GM23338 (cell line): Measurements from ENCODE around the gene CNTNAP2. TPM values are rescaled to one million over a fixed set of nuclear protein-coding genes. Genes with fewer than 3 reads are reported as not detected.

Experiments used
- ATAC-seq: fragments of 200-7000 bp; cut with Tn5 transposase; 3 replicates; pipeline ENCODE4 v1.9.1; 2020
- DNase-seq: peaks from one replicate; pipeline ENCODE4 v3.0.0-alpha.2; 2015; ENCODE audit warnings: low spot score
- H2AFZ ChIP-seq: fragments of 200-600 bp; sonication (generic); 2 replicates; pipeline ENCODE4 v1.8.0; 2016; ENCODE audit warnings: antibody characterized with exemption, mild to moderate bottlenecking, moderate library complexity
- H3F3A ChIP-seq: fragments of 200-600 bp; sonication (generic); replicated peaks from 2 replicates; pipeline ENCODE4 v1.8.0; 2017; ENCODE audit warnings: antibody characterized with exemption, mixed run types, low read depth
- H3K27ac ChIP-seq: fragments of 200-600 bp; sonication (generic); 2 replicates; pipeline ENCODE4 v1.6.1; 2016; ENCODE audit warnings: low read depth
- H3K27me3 ChIP-seq: fragments of 200-600 bp; sonication (generic); 2 replicates; pipeline ENCODE4 v1.8.0; 2016; ENCODE audit warnings: mild to moderate bottlenecking, mixed run types, moderate library complexity; ENCODE audit not compliant: insufficient read depth
- H3K36me3 ChIP-seq: fragments of 200-600 bp; sonication (generic); 2 replicates; pipeline ENCODE4 v1.8.0; 2016; ENCODE audit warnings: mild to moderate bottlenecking; ENCODE audit not compliant: insufficient read depth
- H3K4me1 ChIP-seq: fragments of 200-600 bp; sonication (generic); 2 replicates; pipeline ENCODE4 v1.8.0; 2016; ENCODE audit warnings: mild to moderate bottlenecking, moderate library complexity; ENCODE audit not compliant: insufficient read depth
- H3K4me2 ChIP-seq: fragments of 200-600 bp; sonication (generic); 2 replicates; pipeline ENCODE4 v1.7.1; 2017; ENCODE audit warnings: mixed run types
- H3K4me3 ChIP-seq: fragments of 200-600 bp; sonication (generic); 2 replicates; pipeline ENCODE4 v1.6.1; 2016; ENCODE audit warnings: mixed run types
- H3K79me2 ChIP-seq: fragments of 200-600 bp; sonication (generic); replicated peaks from 2 replicates; pipeline ENCODE4 v1.8.0; 2017; ENCODE audit warnings: mild to moderate bottlenecking; ENCODE audit not compliant: insufficient read depth
- H3K9me2 ChIP-seq: fragments of 200-600 bp; sonication (generic); 2 replicates; pipeline ENCODE4 v1.8.0; 2017; ENCODE audit not compliant: insufficient read depth
- H4K20me1 ChIP-seq: fragments of 200-600 bp; sonication (generic); replicated peaks from 2 replicates; pipeline ENCODE4 v1.8.0; 2017; ENCODE audit warnings: mild to moderate bottlenecking; ENCODE audit not compliant: insufficient read depth
- H3K27ac Mint-ChIP-seq: 2 replicates; pipeline ENCODE4 v1.8.0; 2020; ENCODE audit warnings: inconsistent platforms, mild to moderate bottlenecking, moderate library complexity, mixed read lengths
- H3K27me3 Mint-ChIP-seq: 3 replicates; pipeline ENCODE4 v1.8.0; 2022; ENCODE audit warnings: low read depth, mild to moderate bottlenecking, moderate library complexity, mixed read lengths, inconsistent platforms; ENCODE audit not compliant: insufficient read depth, poor library complexity
- H3K36me3 Mint-ChIP-seq: 3 replicates; pipeline ENCODE4 v1.8.0; 2021; ENCODE audit warnings: low read depth, mild to moderate bottlenecking, inconsistent platforms, moderate library complexity, mixed read lengths
- H3K4me1 Mint-ChIP-seq: 3 replicates; pipeline ENCODE4 v1.8.0; 2020; ENCODE audit warnings: mild to moderate bottlenecking, inconsistent platforms, mixed read lengths
- H3K4me3 Mint-ChIP-seq: 3 replicates; pipeline ENCODE4 v1.8.0; 2021; ENCODE audit warnings: moderate library complexity, mild to moderate bottlenecking, inconsistent platforms, mixed read lengths
- H3K9me3 Mint-ChIP-seq: 3 replicates; pipeline ENCODE4 v1.8.0; 2020; ENCODE audit warnings: moderate library complexity, mild to moderate bottlenecking, inconsistent platforms, mixed read lengths
- CREB1 ChIP-seq: fragments of 250-450 bp; sonication (Bioruptor Pico); IDR thresholded peaks from 2 replicates; pipeline ENCODE4 v1.5.0; 2020; ENCODE audit warnings: low read depth, mild to moderate bottlenecking, moderate library complexity
- ETS1 ChIP-seq: IDR thresholded peaks from 2 replicates; pipeline ENCODE4 v1.6.1; 2016; ENCODE audit warnings: antibody characterized with exemption
- EZH2 ChIP-seq: fragments of 200-600 bp; sonication (generic); IDR thresholded peaks from one replicate; pipeline ENCODE4 v1.8.0; 2017; ENCODE audit warnings: antibody characterized with exemption, mild to moderate bottlenecking, low read depth; ENCODE audit not compliant: unreplicated experiment
- EZH2phosphoT487 ChIP-seq: fragments of 200-600 bp; sonication (generic); IDR thresholded peaks from one replicate; pipeline ENCODE4 v1.8.1; 2018; ENCODE audit warnings: antibody characterized with exemption; ENCODE audit not compliant: unreplicated experiment
- NANOG ChIP-seq: IDR thresholded peaks from 2 replicates; pipeline ENCODE4 v1.6.1; 2016; ENCODE audit warnings: antibody characterized with exemption, borderline replicate concordance
- POLR2AphosphoS5 ChIP-seq: IDR thresholded peaks from 2 replicates; pipeline ENCODE4 v1.6.1; 2016; ENCODE audit warnings: antibody characterized with exemption, low read depth
- STAT1 ChIP-seq: IDR thresholded peaks from one replicate; pipeline ENCODE4 v1.6.1; 2016; ENCODE audit warnings: antibody characterized with exemption; ENCODE audit not compliant: unreplicated experiment
- ZNF114 ChIP-seq: fragments of 250-450 bp; sonication (Bioruptor Pico); IDR thresholded peaks from 2 replicates; pipeline ENCODE4 v1.5.0; 2020; ENCODE audit warnings: mild to moderate bottlenecking, moderate library complexity
- ZNF331 ChIP-seq: fragments of 250-450 bp; sonication (Bioruptor Pico); IDR thresholded peaks from 2 replicates; pipeline ENCODE4 v1.5.0; 2020; ENCODE audit warnings: low read depth, mild to moderate bottlenecking, moderate library complexity
- polyA plus RNA-seq: library from polyadenylated mRNA; unstranded; fragments of >200 nt; fragmentation: Nextera tagmentation; extraction: Ambion mirVana; gene quantifications from 2 replicates; pipeline ENCODE4 v1.2.1, GENCODE V29; 2016
- total RNA-seq: library from RNA; depleted of rRNA; stranded (reverse); fragments of >200 nt; shearing (Covaris generic); gene quantifications from 2 replicates; pipeline ENCODE4 v1.2.3, GENCODE V29; 2014
- TF ChIP-seq, protein P1 (sequence below): IDR thresholded peaks from one replicate; pipeline ENCODE4 v1.6.1; 2018; ENCODE audit warnings: antibody characterized with exemption; ENCODE audit not compliant: unreplicated experiment
- TF ChIP-seq, protein P2 (sequence below): fragments of 250-450 bp; sonication (Bioruptor Pico); IDR thresholded peaks from 2 replicates; pipeline ENCODE4 v1.5.0; 2020; ENCODE audit warnings: mild to moderate bottlenecking, moderate library complexity

CNTNAP2 gene
- total and polyA plus RNA-seq, 2 experiments from 2014 or later = 38.2 to 61.3 TPM

GRCh38 chr7:147089051-147089461 is 972.5 kb downstream of the CNTNAP2 start:
- no peak for ATAC-seq
- H3K36me3 Mint-ChIP-seq = no peaks in the 10 kb centered on the region
- Histone ChIP-seq H4K20me1 (no peaks in the 10 kb centered on the region), H3K9me2 (no peaks in the 10 kb centered on the region), H3K27ac (no peak overlapping the region), H3K27me3 (no peaks in the 10 kb centered on the region), H3K4me3 (no peak overlapping the region), H3K36me3 (no peaks in the 10 kb centered on the region), H3K4me1 (no peaks in the 10 kb centered on the region), H3K4me2 (no peak overlapping the region), H2AFZ (no peak overlapping the region), H3F3A (no peaks in the 10 kb centered on the region), H3K79me2 (no peaks in the 10 kb centered on the region)
- H3K27me3 Mint-ChIP-seq = peaks cover 5% of the 10 kb centered on the region
- no peak overlapping the region for H3K27ac Mint-ChIP-seq
- TF ChIP-seq ZNF114 (CRISPR knock-in tag) = no peak
- no peak for DNase-seq
- H3K4me1 Mint-ChIP-seq = no peaks in the 10 kb centered on the region
- H3K9me3 Mint-ChIP-seq = peaks cover 22% of the 10 kb centered on the region; the same call in 2 of the 3 replicates
- H3K4me3 Mint-ChIP-seq = no peak overlapping the region

DNA sequence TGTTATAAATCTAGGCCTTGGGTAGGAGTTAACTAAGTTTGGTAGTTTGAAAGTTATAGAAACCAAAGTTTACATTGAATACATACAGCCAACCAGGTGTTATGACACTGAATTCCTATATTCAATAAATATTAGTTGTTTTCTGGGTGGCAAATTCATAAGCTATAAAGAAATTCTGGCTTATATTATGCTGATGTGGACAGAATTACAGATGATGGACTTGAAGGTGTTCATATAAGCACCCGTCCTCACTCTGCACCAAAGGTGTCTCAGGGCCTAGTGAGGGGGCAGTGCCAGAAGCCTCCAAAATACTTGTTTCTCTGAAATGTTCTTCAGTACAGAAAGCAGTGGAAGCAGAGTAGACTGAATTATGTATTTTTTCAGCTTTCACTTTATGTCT is 973.0 kb downstream of the CNTNAP2 start:
- Histone ChIP-seq H3F3A (no peaks in the 10 kb centered on the region), H2AFZ (no peak overlapping the region)
- H3K27me3 Mint-ChIP-seq = peaks cover 5% of the 10 kb centered on the region

More for the DNA sequence above, 973.0 kb downstream of the CNTNAP2 start:
- Histone ChIP-seq H3K79me2 (no peaks in the 10 kb centered on the region), H3K27ac (no peak overlapping the region), H3K27me3 (no peaks in the 10 kb centered on the region), H3K4me1 (no peaks in the 10 kb centered on the region), H3K9me2 (no peaks in the 10 kb centered on the region), H4K20me1 (no peaks in the 10 kb centered on the region), H3K4me2 (no peak overlapping the region), H3K4me3 (no peak overlapping the region), H3K36me3 (no peaks in the 10 kb centered on the region)
- DNase-seq (no peak), ATAC-seq (no peak)
- no peak overlapping the region for H3K27ac Mint-ChIP-seq
- H3K36me3 Mint-ChIP-seq = no peaks in the 10 kb centered on the region
- TF ChIP-seq ZNF331 (CRISPR knock-in tag) (no peak), CREB1 (CRISPR knock-in tag) (no peak), EZH2phosphoT487 (no peak), STAT1 (no peak), EZH2 (no peak), NANOG (no peak), ETS1 (no peak), ZNF114 (CRISPR knock-in tag) (no peak), POLR2AphosphoS5 (no peak)
- TF ChIP-seq, protein P1, sequence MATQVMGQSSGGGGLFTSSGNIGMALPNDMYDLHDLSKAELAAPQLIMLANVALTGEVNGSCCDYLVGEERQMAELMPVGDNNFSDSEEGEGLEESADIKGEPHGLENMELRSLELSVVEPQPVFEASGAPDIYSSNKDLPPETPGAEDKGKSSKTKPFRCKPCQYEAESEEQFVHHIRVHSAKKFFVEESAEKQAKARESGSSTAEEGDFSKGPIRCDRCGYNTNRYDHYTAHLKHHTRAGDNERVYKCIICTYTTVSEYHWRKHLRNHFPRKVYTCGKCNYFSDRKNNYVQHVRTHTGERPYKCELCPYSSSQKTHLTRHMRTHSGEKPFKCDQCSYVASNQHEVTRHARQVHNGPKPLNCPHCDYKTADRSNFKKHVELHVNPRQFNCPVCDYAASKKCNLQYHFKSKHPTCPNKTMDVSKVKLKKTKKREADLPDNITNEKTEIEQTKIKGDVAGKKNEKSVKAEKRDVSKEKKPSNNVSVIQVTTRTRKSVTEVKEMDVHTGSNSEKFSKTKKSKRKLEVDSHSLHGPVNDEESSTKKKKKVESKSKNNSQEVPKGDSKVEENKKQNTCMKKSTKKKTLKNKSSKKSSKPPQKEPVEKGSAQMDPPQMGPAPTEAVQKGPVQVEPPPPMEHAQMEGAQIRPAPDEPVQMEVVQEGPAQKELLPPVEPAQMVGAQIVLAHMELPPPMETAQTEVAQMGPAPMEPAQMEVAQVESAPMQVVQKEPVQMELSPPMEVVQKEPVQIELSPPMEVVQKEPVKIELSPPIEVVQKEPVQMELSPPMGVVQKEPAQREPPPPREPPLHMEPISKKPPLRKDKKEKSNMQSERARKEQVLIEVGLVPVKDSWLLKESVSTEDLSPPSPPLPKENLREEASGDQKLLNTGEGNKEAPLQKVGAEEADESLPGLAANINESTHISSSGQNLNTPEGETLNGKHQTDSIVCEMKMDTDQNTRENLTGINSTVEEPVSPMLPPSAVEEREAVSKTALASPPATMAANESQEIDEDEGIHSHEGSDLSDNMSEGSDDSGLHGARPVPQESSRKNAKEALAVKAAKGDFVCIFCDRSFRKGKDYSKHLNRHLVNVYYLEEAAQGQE = no peak
- TF ChIP-seq, protein P2, sequence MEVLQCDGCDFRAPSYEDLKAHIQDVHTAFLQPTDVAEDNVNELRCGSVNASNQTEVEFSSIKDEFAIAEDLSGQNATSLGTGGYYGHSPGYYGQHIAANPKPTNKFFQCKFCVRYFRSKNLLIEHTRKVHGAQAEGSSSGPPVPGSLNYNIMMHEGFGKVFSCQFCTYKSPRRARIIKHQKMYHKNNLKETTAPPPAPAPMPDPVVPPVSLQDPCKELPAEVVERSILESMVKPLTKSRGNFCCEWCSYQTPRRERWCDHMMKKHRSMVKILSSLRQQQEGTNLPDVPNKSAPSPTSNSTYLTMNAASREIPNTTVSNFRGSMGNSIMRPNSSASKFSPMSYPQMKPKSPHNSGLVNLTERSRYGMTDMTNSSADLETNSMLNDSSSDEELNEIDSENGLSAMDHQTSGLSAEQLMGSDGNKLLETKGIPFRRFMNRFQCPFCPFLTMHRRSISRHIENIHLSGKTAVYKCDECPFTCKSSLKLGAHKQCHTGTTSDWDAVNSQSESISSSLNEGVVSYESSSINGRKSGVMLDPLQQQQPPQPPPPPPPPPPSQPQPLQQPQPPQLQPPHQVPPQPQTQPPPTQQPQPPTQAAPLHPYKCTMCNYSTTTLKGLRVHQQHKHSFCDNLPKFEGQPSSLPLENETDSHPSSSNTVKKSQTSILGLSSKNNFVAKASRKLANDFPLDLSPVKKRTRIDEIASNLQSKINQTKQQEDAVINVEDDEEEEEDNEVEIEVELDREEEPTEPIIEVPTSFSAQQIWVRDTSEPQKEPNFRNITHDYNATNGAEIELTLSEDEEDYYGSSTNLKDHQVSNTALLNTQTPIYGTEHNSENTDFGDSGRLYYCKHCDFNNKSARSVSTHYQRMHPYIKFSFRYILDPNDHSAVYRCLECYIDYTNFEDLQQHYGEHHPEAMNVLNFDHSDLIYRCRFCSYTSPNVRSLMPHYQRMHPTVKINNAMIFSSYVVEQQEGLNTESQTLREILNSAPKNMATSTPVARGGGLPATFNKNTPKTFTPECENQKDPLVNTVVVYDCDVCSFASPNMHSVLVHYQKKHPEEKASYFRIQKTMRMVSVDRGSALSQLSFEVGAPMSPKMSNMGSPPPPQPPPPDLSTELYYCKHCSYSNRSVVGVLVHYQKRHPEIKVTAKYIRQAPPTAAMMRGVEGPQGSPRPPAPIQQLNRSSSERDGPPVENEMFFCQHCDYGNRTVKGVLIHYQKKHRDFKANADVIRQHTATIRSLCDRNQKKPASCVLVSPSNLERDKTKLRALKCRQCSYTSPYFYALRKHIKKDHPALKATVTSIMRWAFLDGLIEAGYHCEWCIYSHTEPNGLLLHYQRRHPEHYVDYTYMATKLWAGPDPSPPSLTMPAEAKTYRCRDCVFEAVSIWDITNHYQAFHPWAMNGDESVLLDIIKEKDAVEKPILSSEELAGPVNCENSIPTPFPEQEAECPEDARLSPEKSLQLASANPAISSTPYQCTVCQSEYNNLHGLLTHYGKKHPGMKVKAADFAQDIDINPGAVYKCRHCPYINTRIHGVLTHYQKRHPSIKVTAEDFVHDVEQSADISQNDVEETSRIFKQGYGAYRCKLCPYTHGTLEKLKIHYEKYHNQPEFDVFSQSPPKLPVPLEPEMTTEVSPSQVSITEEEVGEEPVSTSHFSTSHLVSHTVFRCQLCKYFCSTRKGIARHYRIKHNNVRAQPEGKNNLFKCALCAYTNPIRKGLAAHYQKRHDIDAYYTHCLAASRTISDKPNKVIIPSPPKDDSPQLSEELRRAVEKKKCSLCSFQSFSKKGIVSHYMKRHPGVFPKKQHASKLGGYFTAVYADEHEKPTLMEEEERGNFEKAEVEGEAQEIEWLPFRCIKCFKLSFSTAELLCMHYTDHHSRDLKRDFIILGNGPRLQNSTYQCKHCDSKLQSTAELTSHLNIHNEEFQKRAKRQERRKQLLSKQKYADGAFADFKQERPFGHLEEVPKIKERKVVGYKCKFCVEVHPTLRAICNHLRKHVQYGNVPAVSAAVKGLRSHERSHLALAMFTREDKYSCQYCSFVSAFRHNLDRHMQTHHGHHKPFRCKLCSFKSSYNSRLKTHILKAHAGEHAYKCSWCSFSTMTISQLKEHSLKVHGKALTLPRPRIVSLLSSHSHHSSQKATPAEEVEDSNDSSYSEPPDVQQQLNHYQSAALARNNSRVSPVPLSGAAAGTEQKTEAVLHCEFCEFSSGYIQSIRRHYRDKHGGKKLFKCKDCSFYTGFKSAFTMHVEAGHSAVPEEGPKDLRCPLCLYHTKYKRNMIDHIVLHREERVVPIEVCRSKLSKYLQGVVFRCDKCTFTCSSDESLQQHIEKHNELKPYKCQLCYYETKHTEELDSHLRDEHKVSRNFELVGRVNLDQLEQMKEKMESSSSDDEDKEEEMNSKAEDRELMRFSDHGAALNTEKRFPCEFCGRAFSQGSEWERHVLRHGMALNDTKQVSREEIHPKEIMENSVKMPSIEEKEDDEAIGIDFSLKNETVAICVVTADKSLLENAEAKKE (CRISPR knock-in tag) = no peak
- H3K4me1 Mint-ChIP-seq = no peaks in the 10 kb centered on the region
- H3K9me3 Mint-ChIP-seq = peaks cover 22% of the 10 kb centered on the region; the same call in 2 of the 3 replicates
- no peak overlapping the region for H3K4me3 Mint-ChIP-seq
